HL-60 (cell line): ENCODE results near the gene NR1D2.

Source experiments
- DNase-seq, 2 experiments: peaks; one replicate each; pipeline ENCODE4 v3.0.0-alpha.2; 2010 to 2020; ENCODE audit warnings: low read depth in 1 of 2, low spot score in 1 of 2
- H3K27ac ChIP-seq: fragments of 250-450 bp; sonication (Bioruptor Pico); replicated peaks from 2 replicates; pipeline ENCODE4 v1.5.1; 2020; ENCODE audit warnings: mild to moderate bottlenecking, moderate library complexity
- H3K27me3 ChIP-seq: fragments of 250-450 bp; sonication (Bioruptor Pico); 2 replicates; pipeline ENCODE4 v1.5.1; 2021; ENCODE audit warnings: mild to moderate bottlenecking, moderate library complexity; ENCODE audit not compliant: insufficient read depth, poor library complexity, severe bottlenecking
- H3K4me3 ChIP-seq: replicated peaks from 2 replicates; pipeline ENCODE4 v1.5.1; 2011; ENCODE audit warnings: mild to moderate bottlenecking, control low read depth, low read length; ENCODE audit not compliant: insufficient read depth
- CTCF ChIP-seq: IDR thresholded peaks from one replicate; pipeline ENCODE4 v1.5.1; 2011; ENCODE audit warnings: low read length, control low read depth, inconsistent platforms; ENCODE audit not compliant: insufficient read depth
- GABPA ChIP-seq: IDR thresholded peaks from 2 replicates; pipeline ENCODE4 v1.6.1; 2012; ENCODE audit warnings: low read depth
- POLR2AphosphoS5 ChIP-seq: IDR thresholded peaks from 2 replicates; pipeline ENCODE4 v1.6.1; 2012; ENCODE audit warnings: low read depth
- REST ChIP-seq: IDR thresholded peaks from 2 replicates; pipeline ENCODE4 v1.6.1; 2012; ENCODE audit warnings: low read depth; ENCODE audit not compliant: insufficient replicate concordance
- SPI1 ChIP-seq: IDR thresholded peaks from 2 replicates; pipeline ENCODE4 v1.6.1; 2012; ENCODE audit warnings: low read depth, mild to moderate bottlenecking, borderline replicate concordance

NR1D2 gene

GRCh38 chr3:23923786-23924185, 21.3 kb upstream of the NR1D2 start:
- Histone ChIP-seq H3K4me3 (no peak overlapping the region), H3K27ac (no peak overlapping the region), H3K27me3 (no peaks in the 10 kb centered on the region)
- DNase-seq, result no peak
- TF ChIP-seq REST (no peak), POLR2AphosphoS5 (no peak), GABPA (no peak), CTCF (no peak), SPI1 (no peak)

GRCh38 chr3:23926246-23926645, 18.8 kb upstream of the NR1D2 start:
- H3K4me3 ChIP-seq, result no peak overlapping the region
- TF ChIP-seq CTCF (no peak), GABPA (no peak), POLR2AphosphoS5 (no peak), SPI1 (no peak), REST (no peak)

GRCh38 chr3:23926736-23927135, 18.4 kb upstream of the NR1D2 start:
- H3K27ac ChIP-seq, result no peak overlapping the region
- H3K4me3 ChIP-seq, result no peak overlapping the region
- TF ChIP-seq GABPA (no peak), REST (no peak), CTCF (no peak), SPI1 (no peak), POLR2AphosphoS5 (no peak)
- DNase-seq, result no peak
- no peaks in the 10 kb centered on the region for H3K27me3 ChIP-seq

More at GRCh38 chr3:23926246-23926645, 18.8 kb upstream of the NR1D2 start:
- DNase-seq, result no peak
- Histone ChIP-seq H3K27ac (no peak overlapping the region), H3K27me3 (no peaks in the 10 kb centered on the region)
